ENCODE data around the gene SPATS2.

The SPATS2 gene

DNA sequence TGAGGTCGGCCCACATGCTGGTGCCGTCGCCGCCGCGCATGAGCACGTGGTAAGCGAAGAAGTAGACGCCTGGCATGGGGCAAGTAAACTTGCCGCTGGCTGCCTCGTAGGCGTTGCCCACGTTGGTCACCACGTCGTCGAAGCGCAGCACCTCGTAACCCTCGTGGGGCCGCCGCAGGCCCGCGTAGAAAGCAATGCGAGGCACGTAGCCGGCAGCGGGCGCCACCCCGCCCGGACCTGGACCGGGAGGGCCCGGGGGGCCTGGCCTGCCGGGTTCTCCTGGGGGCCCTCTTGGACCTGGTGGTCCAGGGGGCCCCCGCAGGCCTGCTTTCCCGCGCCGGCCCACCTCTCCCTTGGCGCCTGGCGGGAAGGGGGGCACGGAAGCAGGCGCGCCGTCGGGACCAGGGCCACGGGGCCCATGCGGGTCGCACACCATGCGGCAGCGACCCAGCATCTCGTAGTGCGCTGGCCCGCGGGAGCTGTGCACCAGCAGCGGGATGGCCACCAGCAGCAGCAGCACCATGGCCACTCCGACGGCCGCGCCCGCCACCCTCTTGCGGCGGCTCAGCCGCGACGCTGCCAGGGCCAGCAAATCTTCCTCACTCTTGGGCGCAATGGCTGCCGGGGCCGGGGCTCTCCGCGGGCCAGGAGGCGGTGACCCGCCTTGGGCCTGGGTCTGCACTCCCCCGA is 31.2 kb upstream of the SPATS2 start:
- no peak for DNase-seq (ENCODE audit: low spot score)

DNA sequence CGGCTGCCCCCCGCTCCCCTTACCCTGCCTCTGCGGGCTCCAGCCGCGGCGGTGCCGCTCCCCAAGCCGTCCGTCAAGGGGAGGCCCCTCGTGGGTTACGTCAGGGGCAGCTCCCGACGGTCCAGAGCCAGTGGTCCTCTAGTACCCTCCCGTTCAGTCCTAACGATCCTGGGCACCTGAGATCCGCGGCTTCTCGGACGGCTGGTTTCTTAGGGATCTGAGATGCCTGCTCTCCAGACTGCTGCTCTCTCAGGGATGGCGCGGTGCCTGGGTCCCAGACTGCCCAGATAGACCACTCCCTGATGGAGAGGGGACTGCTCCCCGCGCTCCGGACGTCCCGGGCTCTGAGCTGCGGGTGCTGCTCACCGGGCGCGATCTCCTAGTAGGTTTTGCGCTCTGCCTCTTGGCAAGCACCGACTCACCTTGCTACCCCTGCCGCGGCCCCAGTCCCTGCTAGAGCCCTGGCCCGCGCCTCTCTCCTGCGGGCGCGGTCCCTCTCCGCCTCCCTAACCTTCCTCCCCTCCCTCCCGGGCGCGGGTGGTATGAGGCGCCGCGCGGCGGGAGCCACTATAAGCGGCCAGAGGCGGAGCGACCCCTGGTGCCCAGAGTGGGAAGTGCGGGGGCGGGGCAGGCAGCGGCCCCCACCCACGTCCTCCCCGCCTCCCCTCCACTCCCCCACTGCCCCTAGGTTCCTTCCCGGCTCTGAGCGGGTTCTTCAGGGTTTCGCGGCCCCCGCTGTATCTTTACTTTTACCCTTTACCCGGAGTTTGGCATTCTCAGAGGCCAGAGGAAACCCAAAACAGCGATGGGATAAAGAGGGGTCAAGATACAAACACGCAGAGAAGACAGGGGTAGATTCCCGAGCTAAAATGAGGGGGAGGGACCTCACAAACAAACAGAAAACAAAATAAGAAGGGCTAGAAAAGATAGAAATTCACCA is 30.3 kb upstream of the SPATS2 start, which contains the start of gene C1QL4:
C1QL4 (minus strand) TSS at position 544 of the 940 bp plus-strand sequence. CDS start 711 bp downstream, outside the sequence.
- DNase-seq (ENCODE audit: low spot score), result peak; percentile 96

DNA sequence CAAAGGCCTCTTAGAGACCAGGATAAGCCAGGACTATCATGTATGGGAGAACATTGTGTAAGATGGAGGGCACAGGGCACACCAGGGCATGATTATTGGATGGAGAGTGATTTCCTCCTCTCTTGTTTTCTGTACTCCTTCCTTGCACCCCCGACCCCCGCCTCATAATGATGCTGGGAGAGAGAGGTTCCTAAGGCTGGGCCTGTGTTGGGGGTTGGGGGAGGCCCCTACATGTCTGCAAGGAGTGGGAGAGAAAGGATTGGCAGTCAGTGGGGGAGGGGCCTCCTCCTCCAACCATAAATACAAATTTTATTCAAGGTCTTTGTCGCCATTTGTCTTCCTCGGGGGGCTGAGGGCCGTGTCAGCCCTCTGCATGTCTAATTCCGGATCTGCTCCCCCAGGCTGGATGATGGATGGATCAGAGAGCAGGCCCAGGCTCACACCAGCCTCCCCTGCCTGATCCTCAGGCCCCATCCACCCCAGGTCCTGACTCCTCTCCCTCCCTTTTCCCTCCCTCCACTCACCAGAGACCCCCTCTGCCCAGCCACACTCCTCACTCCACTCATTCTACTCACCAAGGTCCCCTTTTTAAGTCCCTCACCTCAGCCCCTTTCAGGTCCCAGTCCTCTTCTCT is 28.3 kb upstream of the SPATS2 start:
- no peak for DNase-seq (ENCODE audit: low spot score)

DNA sequence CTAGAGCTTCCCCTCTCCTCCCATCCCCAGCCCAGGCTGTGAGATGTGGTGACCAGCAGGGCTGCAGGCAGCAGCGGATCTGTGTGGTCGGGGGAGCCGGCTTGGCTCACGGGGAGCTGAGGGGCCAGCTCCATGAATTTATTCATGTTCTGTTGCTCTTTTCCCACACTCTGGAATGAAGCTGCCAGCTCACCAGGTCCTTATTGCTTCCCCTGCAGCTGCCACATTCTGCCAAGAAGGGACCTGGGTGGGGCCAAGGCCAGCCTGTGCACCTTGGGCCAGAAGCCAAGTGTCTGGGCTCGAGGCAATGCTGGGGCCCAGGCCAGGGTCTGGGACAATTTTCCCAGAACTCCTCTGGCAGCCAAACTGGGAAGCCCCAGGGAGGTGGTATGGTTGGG is 27.8 kb upstream of the SPATS2 start:
- no peak for DNase-seq (ENCODE audit: low spot score)

DNA sequence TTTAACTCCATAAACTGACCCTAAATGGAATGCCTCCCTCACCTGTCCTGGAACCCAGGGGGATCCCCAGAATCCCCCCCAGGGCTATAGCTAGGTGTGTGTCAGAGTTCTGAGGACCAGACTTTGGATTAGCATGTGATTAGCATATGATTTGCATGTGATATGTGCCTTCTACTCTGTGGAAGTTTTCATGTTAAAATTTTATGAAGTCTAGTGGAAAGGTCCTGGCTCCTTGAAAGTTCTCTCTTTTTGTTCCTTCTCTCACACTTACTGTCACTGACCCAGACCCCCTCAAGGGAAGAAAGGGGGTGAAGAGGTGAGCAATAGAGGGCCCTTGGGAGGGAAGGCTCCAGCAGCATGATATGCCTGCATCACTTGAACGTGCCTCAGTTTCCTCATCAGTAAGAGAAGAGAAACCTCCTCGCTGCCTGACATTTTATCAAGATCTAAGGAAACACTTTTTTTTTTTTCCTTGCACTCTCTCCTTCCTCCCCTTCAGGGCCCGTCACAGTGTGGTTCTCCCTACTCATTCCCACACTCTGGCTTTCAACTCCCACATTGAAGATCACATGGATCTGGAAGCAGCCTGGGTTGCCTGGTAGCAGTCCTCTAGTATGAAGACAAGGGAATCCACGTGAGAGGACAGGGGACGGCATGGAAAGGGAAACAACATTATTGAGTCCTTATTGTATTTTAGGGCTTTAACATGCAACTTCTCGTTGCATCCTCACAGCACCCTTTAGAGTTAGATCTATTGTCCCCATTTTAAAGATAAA is 27.0 kb upstream of the SPATS2 start:
- no peak for DNase-seq (ENCODE audit: low spot score)

DNA sequence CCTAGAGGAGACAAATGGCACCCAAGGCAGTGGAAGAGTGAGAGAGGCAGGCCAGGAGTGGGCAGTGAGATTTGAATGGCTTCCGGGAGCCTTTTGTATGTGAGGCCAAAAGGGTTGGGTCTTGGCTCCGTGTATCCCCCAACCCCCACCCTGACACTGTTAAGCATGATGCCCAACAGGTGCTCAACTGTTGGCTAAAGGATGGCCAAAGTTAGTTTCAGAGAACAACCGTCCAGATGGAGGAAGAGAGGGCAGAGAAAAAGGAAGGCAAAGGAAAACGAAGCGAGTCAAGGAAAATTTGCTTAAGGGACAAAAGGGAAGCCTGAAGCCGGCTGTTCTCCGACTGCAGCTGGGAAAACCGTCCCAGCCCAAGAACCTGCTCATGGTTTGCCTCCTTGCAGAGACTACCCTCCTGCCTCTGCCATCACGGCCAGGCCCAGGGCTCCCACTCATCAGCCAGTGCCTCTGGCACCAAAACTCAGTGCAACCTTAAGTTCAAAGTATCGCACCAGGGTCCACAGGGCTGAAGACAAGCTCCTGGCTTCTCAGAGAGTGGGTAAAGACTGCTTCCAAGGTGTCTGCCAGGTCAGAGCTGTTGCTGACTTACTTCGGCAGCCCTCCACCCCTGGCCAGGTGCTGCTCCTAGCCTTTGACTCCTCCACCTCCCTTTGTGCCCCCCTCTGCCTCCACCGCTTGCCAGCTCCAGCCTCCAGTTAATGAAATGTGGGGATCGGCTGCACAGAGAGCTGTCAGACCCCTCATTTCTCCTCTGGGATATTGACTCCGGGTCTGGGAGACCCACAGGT is 26.1 kb upstream of the SPATS2 start:
- no peak for DNase-seq (ENCODE audit: low spot score)

DNA sequence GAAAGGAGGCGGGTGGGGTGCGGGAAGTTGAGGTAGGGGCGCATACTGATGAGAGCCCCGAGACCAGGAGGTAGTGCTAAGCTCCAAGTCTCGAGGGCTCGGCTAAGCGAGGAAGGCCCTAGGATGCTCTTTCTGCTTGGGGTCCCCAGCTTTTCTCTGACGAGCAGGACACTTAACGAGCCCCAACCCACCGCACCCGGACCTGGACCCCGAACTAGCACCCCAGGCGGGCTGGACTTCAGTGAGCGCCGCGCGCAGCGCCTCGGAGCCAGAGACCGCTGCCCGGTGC is 25.5 kb upstream of the SPATS2 start:
- DNase-seq (ENCODE audit: low spot score), result no peak

DNA sequence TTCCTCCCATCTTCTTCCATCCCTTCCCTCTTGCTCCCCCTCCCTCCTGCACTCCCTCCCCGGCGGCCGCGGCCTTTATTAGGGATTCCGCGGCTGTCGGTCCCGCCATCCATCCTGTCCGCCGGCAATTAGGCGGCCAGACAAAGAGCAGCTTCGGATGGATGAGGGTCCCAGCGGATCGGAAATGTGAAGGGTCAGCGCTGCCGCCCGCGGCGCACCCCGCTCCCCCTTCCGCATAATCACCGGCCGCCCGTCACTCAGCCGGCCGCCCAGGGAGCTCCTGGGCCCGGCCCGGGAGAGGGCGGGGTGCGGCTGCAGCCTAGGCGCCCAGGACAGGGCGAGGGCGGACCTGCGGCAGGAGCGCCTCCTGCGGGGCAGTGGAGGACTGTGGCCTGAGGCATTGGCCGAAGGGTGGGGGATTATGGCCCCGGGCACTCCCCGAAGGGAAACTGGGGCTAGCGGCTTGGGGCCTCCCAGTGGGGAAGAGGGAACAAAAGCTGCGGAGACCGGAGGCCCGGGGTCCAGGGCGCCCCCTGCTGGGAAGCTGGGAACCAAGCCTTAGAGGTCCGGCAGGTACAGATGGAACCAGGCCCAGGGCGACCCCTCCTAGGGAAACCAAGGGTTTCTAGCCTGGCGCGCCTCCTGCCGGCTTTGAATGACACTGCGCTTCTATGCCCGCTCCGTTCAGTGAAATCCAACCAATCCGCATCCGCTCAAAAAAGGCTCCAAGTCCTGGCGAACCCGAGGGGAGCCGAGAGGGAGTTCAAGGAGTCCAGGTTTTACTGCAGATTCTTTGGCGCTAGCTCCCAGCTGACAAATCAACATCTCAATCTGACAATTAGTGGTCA is 25.0 kb upstream of the SPATS2 start:
- DNase-seq (ENCODE audit: low spot score), result peak; percentile 99

DNA sequence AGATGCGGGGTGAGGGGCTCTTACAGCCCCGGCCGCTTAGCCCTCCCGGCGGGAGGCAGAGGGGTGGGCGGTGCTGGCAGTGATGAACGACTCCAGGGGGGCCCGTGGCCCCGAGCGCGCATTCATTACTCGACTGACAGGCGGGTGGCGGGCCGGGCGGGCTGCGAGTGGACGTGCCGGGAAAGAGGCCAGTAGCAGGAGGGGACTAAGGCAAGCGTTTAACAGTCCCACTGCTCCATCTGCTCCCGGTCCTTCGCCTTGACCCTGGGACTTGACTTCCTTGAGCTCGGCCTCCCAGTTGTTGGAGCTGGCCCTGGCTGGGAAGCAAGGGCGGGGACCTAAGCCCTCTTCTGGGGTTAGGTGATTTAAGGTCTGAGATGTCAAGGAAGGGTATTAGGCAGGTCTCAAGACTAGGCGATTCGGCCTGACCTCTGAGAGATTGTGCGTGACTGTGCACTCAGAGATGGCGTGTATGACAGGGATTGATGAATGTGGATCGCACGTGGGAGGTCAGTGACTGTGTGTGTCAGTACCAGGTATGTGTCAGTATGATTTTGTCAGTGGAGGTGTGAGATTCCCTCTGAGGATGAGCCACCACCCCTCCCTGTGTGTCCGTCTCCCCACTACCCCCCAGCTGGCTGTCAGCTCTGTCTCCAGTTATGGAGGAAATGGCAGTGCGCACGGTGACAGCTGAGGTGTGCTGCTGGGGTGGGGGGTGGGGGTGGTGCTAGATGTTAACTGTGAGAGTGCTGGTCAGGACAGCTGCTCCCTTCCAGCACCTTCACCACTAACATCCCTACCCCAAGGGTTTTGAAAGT is 24.1 kb upstream of the SPATS2 start:
- no peak for DNase-seq (ENCODE audit: low spot score)

DNA sequence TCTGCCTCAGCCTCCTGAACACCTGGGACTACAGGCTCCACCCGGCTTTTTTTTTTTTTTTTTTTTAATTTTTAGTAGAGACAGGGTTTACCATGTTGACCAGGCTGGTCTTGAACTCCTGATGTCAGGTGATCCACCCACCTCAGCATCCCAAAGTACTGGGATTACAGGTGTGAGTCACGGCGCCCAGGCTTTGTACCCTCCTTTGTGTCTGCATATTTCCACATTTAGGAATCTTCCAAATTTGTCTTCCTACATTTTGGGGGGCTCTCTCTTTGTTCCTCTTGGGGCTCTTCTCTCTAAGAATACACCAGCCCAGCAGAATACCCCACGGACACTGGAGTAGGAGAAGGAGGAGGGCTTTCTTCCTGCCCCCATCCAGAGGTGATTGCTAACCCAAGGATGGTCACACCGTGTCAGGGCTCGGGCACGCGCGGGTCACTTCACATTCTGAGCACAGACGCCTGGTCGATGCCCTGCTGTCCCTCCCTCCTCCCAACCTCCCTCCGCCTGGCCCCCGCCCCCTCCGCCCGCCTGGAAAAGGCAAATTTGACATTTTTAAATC is 22.7 kb upstream of the SPATS2 start:
- DNase-seq (ENCODE audit: low spot score), result no peak

DNA sequence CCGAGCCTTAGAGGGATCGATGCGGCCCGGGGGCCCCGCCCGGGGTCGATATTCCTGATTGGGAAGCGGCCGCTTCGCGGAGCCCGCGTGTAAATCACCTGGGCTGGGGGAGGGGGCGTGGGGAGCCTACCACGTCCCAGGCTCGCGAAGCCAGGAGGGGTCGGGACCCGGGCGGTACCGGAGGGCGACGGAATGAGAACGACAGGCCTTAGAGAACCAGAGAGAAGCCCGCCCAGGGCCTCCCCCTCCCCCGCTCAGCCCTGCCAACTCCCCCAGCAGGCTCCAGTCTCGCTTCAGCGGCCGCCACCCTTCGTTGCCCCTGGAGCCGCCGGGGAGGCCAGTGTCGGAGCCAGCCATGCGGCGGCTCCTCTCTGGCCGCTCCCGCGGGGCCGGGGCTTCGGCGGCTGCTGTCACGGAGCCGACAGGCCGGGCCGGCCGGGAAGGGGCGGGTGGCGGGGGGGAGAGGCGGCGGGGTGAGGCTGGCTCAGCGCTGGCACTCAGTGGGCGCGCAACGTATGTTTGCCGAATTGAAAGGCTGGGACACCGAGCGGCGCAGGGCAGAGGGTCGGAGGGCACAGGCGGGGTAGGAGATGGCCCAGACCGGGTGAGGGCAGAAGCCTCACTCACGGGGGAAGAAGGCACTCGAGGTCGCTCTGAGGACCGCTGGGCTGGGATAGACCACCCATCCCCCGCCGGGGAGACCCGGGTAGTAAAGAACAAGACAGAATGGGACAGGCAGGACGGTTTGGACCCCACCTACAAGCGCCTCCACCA is 22.0 kb upstream of the SPATS2 start:
- peak; percentile 83 for DNase-seq (ENCODE audit: low spot score)

DNA sequence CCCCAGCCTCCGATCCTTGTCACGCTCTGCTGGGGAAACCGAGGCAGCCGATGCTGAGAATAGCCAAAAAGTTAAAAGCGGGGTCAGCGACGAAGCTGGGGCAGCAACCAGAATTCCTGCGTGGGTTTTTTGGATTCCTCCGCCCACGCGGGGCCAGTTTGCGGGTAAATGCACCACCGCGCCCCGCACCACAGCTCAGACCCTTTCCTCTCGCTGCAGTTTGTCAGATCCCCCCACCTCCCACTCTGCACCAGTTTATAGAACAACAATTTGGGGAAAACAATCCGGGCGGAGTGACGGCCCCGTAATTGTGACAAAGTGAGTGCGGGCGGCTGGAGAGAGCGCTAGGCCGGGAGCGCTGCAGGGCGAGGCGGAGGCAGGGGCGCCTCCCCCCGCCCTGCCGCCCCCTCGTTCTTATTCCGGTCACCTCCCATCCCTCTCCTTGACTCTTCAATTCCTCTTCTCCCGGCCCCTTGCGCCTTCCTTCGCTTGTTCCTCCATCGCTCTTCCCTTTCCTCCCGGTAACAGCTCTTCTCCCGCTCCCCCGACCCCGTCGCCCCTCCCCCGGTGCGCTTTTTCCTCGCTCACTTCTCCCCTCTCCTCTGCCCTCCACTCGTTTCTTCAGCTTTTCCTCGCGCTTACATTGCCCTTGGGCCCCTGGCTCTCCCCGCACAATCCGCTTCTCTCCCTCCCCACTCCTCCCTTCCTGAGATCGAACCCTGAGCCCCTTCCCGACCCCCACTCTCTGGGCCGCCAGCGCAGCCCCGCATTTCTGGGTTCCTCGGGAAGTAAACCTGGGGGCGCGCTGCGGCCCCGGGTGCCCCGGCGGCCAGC is 21.2 kb upstream of the SPATS2 start:
- no peak for DNase-seq (ENCODE audit: low spot score)

DNA sequence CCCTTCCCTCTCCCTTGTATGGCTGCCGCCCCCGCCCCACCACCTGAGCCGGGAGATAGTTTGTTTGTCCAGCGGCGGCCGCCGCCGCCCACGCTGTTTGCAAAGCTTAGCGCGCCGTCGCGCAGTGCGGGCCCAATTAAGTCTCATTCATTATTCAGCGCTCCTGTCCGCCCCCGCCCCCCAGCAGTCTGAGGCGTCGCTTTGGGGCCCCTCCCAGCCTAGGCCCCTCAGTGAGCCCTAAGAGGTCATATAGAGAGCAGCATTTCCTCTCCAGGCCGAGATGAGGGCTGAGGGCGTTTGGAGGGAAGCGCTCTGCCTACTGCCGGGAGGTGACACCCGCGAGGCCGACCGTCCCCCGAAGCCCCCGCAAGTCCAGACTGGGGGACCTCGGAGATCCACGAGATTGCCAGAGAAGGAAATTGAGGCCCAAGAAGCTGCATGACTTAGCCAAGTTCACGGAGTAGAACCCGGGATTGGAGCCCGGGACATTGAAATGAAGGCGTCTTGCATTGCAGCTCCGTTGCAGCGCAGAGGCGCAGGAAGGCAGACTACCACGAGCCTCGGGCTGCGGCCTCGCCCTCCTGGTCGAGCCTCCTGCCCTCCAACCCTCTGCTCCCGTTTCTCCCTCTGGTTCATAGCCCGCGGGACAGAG is 20.5 kb upstream of the SPATS2 start, which contains the start of gene DNAJC22:
DNAJC22 (plus strand) TSS at position 230 of the 652 bp plus-strand sequence. CDS start 1,985 bp downstream, outside the sequence.
- DNase-seq (ENCODE audit: low spot score), result no peak

DNA sequence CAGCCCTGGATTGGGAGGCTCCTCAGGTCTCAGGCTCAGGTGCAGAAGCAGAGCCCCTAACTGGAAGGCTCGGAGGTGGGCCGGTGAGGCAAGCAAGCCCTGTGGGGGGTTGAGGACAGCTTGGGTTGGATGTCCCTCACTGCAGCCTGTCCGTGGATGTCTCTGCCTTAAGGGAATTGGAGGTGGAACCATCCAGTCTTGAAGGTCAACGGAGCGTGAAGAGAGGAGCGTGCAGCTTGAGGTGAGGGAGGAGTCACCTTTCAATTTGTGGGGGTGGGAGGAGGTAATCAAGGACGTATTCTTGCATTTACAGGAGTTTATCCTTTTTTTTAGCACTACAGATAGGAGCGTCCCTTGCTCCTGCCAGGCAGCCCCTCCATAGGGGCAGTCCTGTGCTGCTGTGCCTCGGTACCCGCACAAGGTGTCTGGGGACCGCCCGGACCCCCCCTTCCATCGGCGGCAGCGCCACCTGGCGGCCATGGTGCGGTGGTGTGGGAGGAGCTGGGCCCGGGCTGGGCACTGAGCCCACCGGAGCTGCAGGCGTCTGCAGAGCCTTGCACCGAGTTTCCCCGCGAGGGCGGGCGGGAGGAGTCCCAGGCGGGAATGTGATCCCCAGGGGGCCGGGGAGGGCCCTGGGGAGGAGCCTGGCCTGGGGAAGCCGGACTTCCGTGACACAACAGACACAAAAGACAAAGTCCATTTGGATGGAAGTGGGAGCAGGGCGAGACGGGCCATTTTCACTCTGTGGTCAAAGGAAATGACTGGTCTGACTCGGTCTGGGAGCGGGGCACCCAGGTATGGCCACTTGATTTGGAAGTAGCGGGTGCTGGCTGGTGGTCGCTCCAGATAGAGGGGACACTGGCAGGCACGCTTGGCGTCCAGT is 19.7 kb upstream of the SPATS2 start:
- DNase-seq (ENCODE audit: low spot score), result peak; percentile 96

DNA sequence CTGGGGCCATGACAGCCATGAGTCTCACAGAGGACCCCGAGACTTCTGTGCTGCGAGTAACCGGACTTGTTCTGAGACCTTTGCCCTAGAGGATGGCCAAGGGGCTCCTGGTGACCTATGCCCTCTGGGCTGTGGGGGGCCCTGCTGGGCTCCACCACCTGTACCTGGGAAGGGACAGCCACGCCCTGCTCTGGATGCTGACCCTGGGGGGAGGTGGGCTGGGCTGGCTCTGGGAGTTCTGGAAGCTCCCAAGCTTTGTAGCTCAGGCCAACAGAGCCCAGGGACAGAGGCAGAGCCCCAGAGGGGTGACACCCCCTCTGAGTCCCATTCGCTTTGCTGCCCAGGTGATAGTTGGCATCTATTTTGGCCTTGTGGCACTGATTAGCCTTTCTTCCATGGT is 18.5 kb upstream of the SPATS2 start:
- no peak for DNase-seq (ENCODE audit: low spot score)

DNA sequence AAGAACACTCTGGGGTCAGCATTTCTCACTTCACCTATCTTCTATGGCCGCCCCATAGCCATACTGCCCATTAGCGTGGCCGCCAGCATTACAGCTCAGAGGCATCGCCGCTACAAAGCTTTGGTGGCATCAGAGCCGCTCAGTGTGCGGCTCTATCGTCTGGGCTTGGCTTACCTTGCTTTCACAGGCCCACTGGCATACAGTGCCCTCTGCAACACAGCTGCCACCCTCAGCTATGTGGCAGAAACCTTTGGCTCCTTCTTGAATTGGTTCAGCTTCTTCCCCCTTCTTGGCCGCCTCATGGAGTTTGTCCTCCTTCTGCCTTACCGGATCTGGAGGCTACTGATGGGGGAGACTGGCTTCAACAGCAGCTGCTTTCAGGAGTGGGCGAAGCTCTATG is 18.0 kb upstream of the SPATS2 start:
- DNase-seq (ENCODE audit: low spot score), result no peak

All from ecto neural progenitor cell (in vitro differentiated cells).